GOT3 (cell line): Measurements from ENCODE around the gene FAM83F.
"Not testable (repeated sequence)": the region's sequence is repeated elsewhere in the genome, so short reads cannot be mapped to it uniquely, and the experiment has no call there.

Experiments used
- DNase-seq: peaks from one replicate; lab custom pipeline; 2025; ENCODE audit warnings: mixed read lengths; lab: John Stamatoyannopoulos, UW

FAM83F gene

DNA sequence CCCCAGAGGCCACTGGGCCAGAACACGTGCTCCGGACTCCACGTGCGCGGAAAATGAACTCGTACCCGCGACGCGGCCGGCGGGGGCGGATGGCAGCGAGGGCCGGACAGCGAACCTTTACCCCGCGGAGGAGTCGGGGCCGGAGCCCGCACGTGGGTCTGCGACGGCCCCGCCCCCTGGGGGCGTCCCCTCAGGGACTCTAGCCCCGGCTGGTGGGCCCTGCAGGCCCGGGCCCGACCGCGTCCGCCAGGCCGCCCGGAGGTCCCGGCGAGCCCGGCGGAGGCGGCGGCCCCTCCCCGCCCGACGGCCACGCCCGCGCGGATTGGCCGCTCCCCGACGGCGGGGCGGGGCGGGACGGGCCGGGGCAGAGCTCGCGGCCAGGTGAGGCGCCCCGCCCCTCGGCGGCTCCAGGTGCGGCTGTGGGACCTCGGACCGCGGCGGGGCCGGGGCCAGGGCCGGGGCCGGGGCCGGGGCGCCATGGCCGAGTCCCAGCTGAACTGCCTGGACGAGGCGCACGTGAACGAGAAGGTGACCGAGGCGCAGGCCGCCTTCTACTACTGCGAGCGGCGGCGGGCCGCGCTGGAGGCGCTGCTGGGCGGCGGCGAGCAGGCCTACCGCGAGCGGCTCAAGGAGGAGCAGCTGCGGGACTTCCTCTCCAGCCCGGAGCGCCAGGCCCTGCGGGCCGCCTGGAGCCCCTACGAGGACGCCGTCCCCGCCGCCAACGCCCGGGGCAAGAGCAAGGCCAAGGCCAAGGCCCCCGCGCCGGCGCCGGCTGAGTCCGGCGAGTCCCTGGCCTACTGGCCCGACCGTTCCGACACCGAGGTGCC is at the start of gene FAM83F:
TSS of gene FAM83F (plus strand) at position 389 of the 827 bp plus-strand sequence. CDS start at position 478, 89 bp downstream.
- no peak for DNase-seq

DNA sequence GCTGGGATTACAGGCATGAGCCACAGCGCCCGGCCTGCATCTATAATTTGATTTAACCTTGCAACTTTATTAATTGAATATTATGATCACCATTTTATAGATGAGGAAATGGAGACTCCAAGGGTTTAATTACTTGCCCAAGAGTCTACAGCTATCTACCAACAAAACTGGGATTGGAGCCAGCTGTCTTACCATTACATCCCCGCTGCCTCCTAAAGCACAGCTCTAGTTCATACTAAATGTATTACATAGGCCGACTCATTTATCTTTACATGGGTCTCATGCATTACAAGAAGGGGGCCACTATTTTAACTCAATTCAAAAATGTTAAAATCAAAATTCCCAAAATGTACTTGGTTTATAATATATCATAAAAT is 48.6 kb upstream of the FAM83F start:
- no peak for DNase-seq

DNA sequence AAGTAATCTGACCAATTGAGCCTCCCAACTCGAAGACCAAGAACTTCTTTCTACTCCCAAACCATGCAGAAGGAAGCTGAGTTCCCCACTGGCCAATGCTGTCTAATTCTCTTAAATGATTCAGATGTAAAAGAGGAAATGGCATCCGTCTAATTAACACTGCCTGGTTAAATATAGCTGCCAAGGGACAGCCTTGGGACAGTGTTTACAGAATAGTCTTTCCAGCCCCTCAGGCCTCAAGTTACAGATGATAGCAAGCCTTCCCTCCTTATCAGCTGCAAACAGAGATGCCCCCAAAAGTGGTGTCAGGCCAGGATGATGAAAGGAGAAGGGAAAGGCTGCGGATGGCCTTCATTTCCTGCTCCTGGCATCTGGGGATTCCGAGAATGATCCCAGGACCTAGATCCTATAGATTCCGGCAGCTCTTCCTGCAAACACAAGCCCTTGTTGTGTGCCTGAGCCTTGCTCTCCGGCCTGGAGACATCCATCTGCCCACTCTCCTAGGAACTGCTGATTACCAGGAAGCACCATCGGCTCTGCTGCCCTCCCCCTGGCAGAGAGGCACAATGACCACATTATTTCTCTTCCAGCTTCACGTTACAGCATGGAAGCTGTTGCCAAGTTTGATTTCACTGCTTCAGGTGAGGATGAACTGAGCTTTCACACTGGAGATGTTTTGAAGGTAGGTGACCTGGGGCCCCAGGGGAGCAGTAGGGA is 48.1 kb upstream of the FAM83F start:
- DNase-seq = no peak

DNA sequence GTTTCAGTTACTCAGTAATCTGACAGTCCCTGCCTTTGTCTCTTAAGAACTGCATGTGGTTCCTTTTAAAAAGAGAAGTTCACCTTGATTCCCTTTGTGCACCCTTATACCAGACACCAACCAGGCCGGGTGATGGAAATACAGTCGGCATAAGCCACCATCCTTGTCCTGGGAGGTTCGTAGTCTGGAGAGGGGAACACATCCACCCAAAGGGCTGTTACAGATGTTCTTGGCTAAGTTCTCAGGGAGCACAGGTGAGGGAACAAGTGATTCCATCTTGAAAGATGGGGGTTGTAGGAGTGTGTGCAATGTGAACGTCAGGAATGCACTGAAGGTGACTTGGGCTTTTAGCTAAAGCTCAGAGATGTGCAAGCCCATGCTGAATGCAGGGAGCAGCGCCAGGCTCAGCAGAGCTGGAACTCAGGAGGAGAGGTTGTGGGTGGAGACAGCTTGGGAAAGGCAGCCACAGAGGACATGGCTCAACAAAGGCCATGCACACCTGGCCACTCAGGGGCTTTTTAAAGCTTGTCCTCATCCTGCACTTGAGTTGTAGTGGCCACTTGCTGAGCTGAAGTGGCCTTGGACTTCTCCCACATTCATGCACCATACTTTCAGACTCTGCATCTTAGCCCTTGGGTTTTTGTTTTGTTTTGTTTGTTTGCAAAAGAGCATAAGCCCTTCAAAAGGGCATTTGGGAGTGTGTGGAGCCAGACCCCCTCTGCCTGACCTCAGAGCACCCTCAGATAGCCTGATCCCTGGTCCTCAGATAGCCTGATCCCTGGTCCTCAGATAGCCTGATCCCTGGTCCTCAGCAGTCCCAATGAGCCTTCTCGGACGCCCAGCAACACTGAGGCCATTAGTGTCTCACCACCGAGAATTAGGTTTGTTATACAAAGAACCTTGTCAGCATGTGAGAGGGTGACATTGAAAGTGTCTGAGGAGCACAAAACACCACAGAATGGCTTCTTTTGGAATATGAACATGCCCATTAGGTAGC is 47.2 kb upstream of the FAM83F start:
- no peak for DNase-seq

DNA sequence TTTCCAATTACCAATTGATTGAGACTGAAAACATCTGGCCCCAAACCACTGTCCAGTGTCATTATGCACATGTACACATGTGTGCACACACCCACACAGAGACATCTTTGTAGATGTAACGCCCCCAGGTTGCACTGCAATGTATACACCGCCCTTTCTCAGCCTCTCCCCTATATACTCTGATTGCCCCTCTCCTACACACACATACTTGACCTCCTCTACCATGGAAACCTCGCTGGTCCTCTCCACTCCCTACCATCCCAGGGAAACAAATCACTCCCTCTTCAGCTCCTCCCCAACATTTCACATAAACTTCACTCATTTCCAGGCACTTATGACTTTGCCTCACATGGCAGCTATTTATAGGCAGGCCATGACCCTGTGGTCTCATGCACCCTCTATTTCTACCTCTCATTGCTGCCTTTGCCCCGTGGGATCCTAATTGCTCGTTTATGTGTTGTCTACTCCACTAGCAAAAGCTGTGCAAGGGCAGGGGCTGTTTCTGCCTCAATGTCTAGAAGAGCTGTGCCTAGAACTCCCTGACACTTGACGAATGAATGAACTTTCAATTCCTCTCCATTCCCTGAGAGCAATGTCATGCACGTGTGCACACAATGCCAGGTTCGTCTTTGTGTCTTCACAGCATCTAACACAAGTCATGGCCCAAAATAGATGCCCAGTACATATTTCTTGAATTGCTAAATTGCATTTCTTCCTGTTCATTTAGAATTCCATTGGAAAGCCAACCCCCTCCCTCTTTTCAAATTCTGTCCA is 44.6 kb upstream of the FAM83F start:
- DNase-seq = no peak

DNA sequence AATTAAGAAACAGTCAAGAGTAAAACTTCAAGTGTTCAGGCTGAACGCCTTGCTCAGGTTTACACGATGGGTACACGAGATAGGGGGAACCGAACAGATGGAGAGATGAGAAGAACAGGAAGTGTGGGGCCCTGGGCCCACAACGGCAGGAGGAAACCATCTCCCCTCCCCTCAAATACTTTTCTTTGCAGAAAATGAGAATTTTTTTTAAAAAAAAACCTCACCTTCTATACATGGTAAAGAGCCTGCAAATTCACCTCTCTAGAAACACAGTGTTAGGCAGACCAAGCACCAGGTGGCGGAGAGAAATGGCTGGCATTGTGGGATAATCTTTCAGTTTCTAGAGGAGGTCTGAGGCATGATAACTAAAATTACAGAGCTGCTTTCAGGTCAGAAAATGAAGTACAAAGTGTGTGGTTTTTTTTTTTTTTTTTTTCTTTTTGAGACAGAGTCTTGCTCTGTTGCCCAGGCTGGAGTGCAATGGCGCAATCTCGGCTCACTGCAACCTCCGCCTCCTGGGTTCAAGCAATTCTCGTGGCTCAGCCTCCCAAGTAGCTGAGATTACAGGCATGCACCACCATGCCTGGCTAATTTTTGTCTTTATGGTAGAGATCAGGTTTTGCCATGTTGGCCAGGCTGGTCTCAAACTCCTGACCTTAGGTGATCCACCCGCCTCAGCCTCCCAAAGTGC is 43.0 kb upstream of the FAM83F start:
- not testable (repeated sequence) for DNase-seq

DNA sequence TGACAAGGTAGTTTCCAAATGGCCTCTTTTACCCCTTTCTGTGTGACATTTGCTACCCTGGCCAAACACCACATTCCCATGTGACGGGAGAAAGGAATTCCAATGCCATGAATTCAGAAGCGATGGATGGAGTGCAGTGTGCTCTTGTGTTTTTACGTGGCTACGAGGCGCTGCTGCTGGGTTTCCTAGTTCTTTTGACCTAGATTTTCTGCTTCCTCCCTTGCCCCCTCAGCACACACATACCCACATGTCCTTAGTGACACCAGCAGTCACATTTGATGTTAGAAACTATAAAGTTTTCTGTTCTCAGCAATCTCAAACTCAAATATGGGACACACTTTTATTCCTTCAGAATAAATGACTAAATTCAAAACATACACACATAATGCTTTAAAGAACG is 42.4 kb upstream of the FAM83F start:
- DNase-seq = no peak

DNA sequence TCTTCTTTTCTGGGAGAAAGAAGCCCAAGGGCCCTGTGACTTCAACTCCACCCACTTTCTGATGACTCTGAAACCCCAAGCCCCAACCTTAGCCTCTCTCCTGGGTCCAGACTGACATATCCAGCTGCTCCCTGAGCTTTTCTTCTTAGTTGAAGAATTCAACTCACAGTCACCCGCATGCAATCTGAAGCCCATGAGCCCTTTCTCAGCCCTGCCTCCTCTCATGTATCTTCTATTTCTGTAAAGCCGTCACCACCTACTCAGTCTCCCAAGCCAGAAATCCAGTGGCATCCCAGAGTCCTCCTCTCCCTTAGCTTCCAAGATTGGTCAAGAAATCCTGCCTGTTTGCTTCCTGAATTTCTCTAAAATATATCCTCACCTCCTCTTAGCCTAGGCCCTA is 41.7 kb upstream of the FAM83F start:
- DNase-seq = no peak

DNA sequence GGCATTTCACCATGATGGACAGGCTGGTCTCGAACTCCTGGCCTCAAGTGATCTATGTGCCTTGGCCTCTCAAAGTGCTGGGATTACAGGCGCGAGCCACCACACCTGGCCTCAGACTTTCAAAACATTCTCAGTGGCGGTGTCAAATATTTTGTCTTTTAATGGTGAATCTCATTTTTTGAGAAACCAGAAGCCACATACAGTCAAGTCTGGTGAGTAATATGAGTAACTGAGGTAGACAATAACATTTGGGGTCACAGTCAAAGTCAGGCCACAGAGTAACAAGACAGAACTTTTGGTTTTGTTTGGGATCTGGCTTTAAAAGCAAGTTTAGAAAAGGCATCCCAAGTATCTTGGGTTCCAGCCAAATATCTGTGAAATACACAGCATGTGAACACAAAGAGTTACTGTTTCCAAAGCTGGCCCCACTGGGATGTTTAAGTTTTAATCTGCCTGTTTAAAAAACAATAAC is 40.1 kb upstream of the FAM83F start:
- DNase-seq = no peak

DNA sequence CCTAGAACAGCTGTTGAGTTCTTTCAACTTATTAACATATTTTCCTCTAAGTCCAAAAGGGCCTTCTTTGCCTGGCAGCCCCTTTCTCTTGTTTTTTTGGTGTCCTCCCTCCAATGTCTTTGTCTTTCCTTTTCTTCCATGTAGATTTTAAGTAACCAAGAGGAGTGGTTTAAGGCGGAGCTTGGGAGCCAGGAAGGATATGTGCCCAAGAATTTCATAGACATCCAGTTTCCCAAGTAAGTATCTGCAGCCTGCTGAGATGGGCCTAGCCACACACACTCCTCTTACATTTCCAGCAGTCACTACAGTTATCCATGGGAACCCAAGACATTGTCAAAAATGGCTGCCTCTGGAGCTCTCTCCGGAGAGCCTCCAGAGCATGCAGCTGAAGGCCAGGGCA is 39.1 kb upstream of the FAM83F start:
- DNase-seq = no peak

DNA sequence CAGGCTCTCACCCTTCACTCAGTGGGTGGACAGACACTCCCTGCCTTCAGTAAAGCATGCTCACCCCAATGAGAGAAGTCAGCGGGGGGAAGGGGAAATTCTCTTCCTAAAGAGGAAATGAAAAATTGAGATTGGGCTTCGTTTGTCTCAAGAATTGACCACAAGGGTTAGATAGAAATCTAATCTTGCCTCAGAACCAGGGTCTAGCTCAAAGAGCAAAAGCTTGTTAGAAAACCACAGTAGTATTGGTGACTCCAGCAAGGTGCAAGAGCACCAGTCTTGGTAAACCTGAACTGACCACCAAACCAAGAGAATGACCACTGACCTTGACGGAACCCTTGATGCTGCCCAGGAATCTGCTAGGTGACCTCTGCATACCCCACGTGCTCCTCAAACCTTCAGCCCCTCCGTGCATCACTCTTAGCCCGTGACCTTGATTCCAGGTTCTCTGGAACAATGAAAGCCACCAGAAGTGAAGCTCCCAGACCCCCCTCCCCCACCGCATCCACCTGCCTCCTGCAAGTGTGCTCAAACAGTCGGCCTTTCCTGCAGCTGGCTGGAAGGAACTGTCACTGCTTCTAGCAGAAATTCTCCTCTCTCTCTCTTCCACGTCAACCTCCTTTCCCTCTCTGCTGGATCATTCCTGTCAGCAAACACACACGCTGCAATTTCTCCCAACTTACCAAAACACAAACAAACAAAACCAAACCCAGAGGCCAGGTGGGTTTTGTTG is 37.7 kb upstream of the FAM83F start:
- DNase-seq = no peak

DNA sequence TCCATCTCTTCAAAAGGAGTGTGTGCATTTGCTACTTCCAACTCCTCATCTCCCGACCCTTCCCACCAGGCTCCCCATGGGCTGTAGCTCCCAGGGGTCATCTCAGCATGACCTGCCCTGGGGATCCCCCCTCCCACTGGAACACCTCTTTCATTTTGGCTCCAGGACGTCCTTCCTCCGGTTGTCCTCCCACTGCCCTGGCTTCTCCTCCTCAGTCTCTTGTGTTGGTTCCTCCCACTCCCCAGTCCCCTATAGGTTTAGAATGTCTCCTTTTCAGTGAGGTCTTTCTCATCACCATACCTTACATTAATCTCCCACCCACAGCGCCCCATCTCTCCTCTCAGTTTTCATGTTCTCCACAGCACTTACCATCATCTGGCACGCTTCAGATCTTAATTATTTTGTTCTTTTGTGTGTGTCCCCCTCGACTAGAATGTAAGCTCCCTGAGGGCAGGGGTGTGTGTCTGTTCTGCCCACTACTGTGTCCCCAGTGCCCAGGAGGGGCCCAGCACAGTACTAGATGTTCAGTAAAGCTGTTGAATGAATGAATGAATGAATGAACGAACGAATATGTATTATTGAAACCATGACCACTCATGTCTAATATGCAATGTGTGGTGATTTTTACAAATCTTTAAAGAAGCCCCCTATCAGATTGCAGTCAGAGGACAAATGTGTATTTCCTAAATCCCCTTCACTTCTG is 36.6 kb upstream of the FAM83F start:
- no peak for DNase-seq

DNA sequence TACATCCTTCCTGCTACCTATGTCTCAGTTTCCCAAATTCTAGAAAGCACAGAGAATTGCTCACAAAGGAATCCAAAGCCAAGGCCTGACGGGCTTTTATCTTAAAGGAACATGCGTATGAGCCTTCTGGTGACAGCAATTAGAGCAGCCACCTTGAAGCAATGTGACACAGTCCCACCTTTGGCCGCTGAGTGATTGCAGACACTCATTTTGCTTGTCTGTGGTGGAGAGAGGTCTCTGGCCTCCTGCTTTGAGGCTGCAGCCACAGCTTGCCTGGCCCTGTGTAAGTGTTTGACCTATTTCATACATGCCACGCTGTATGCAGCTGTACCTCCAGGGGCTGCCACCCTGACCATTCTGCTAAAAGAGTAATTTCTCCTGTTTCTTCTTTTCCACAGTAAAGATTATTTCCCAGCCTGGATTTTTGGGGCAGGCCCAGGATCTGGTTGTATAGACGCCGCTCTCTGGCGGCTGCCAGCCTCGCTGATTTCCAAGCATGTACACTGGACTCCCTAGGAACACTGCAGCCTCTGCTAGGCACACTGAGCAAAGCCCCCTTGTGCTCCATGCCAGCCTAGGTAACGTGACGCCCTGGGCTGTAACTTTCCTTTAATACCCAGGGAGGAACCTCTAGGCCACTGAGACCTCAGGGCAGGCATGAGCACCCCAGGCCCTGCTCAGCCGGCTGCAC is 35.7 kb upstream of the FAM83F start:
- no peak for DNase-seq

DNA sequence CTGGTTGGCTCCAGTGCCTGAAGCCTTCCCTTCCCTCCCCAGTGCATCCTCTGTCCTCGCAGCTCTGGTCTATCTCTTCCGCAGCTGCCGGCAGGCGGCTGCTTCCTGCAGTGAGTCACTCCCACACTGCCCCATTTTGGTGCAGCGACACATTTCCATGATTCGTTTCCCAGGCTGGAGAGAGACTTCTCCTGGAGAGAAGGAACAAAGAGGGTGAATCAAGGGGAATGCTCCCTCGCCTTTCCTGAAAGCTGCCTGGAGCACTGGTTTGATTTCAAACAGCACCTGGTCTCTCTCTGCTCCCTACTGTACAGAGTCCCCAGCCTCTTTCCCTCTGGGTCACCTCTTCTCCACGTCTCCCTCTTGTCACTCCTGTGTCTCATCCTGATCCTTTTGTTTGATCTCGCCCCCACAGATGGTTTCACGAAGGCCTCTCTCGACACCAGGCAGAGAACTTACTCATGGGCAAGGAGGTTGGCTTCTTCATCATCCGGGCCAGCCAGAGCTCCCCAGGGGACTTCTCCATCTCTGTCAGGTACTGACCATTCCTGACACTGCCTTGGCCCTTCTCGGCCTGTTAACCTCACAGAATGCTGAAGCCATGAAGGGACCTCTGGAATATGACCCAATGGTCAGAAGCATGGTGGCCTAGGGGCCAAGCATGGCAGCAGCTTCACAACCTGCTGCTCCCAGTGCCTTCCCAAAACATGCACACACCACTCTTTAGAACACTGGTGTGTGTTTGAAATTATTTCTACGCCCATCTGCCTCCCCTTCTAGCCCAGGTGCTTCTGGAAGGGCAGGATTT is 34.9 kb upstream of the FAM83F start, which contains the start of gene TMA7B:
TSS of gene TMA7B (plus strand) at position 758 of the 808 bp plus-strand sequence. CDS start 3,978 bp downstream, outside the sequence.
- no peak for DNase-seq

DNA sequence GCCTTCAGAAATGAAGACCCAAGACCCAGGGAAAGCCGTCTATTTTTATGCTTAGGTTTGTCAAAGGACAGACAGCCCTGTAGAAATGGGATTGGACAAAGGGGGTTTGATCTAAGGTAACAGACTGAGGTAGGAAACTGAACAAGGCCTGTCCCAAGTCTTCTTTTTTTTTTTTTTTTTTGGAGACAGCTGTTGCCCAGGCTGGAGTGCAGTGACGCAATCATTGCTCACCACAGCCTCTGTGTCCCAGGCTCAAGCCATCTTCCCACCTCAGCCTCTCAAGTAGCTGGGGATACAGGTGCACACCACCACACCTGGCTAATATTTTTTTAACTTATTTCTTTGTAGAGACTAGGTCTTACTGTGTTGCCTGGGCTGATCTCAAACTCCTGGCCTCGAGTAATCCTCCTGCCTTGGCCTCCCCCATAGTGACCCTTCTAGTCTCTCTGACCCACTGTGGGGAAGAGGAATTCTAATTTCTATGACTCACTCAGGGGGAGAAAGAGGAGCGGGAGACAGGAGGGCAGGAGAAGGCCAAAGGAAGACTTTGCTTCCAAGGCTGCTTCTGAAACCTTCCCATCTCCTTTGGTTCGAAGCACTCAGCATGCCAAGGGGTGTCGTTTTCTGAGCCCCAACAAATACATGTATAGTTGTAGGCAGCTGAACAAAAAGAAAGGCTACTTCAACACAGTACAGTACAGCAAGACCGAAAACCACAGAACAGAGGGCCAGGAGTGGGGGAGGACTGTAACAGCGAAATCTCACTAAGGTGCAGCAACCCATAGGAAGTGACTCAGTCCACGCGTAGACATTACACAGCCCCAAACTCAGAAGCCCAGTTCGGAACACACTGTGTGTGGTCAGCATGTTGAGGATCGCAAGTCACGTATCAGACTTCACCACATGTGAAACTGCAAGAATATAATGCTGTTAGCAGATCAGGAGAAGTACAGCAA is 33.7 kb upstream of the FAM83F start:
- DNase-seq = no peak

DNA sequence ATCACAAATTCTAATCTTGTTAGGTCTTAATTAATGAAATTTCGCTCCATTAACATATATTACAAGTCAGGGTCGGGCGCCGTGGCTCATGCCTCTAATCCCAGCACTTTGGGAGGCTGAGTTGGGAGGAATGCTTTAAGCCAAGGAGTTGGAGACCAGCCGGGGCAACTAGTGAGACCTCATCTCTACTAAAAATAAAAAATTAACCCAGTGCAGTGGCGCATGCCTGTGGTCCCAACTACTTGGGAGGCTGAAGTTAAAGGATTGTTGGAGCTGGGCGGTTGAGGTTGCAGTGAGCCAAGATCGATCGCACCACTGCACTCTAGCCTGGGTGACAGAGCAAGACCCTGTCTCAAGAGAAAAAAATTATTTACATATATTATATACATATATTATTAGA is 32.7 kb upstream of the FAM83F start:
- no peak for DNase-seq

DNA sequence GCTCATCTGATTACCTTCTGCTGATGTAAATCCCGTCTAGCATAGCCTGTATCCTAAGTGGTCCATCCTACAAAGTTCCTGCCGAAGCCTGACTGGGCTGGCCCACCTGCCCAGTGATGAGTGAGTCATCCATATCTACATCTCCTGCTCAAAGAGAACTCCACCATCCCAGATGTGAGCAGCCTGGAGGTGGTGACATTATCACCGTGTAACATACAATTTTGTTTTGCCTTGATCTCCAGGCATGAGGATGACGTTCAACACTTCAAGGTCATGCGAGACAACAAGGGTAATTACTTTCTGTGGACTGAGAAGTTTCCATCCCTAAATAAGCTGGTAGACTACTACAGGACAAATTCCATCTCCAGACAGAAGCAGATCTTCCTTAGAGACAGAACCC is 29.0 kb upstream of the FAM83F start:
- no peak for DNase-seq
